Activated CD4-positive, alpha-beta T cell treated with anti-CD3 and anti-CD28 coated beads for 36 hours (primary cell): ENCODE measurements around the gene CCL7. TPM values are rescaled to one million over a fixed set of nuclear protein-coding genes. Genes with fewer than 3 reads are reported as not detected.

Experiments used
- ATAC-seq: fragments of 200-7000 bp; cut with Tn5 transposase; one replicate; pipeline ENCODE4 v1.10.0; 2021; ENCODE audit warnings: mild to moderate bottlenecking, moderate library complexity
- CTCF ChIA-PET: fragments of 350-600 bp; sonication (Branson Sonifier 250); formaldehyde crosslinking; loops from one replicate; lab custom pipeline; 2021; ENCODE audit warnings: antibody characterized with exemption; lab: Charles Lee
- POLR2A ChIA-PET: fragments of 350-600 bp; sonication (Branson Sonifier 250); formaldehyde crosslinking; loops from one replicate; lab custom pipeline; 2021; ENCODE audit warnings: antibody characterized with exemption, inconsistent platforms; lab: Charles Lee
- DNase-seq: peaks from one replicate; pipeline ENCODE4 v3.0.0-alpha.2; 2020
- H3K27ac Mint-ChIP-seq: one replicate; pipeline ENCODE4 v1.8.0; 2021; ENCODE audit warnings: mixed read lengths
- H3K27me3 Mint-ChIP-seq: one replicate; pipeline ENCODE4 v1.8.0; 2021; ENCODE audit warnings: mixed read lengths
- H3K36me3 Mint-ChIP-seq: one replicate; pipeline ENCODE4 v1.8.0; 2021; ENCODE audit warnings: low read depth, mixed read lengths
- H3K4me1 Mint-ChIP-seq: one replicate; pipeline ENCODE4 v1.8.0; 2021; ENCODE audit warnings: mixed read lengths
- H3K4me3 Mint-ChIP-seq: one replicate; pipeline ENCODE4 v1.8.0; 2021; ENCODE audit warnings: mild to moderate bottlenecking, moderate library complexity, mixed read lengths
- H3K9me3 Mint-ChIP-seq: one replicate; pipeline ENCODE4 v1.8.0; 2021; ENCODE audit warnings: low read depth, mixed read lengths
- intact Hi-C, 2 experiments: fragments of 100-400 bp; cut with DNase I in 1 of 2; cut with micrococcal nuclease in 1 of 2; formaldehyde crosslinking; loops; one replicate each; pipeline versions ENCODE4 v1.14.2 to v1.15.1; 2022 to 2024; cut with DNase I, micrococcal nuclease
- total RNA-seq, 2 experiments: library from RNA; stranded (reverse); gene quantifications; one replicate each; pipeline ENCODE4 v1.2.3, GENCODE V29; 2021

CCL7 gene
- total RNA-seq, 2 experiments from 2014 or later = not detected

GRCh38 chr17:34307110-34307509, 37.1 kb downstream of the CCL7 start:
- peak; percentile 44 for ATAC-seq
- Mint-ChIP-seq H3K4me3 (no peak overlapping the region), H3K9me3 (no peaks in the 10 kb centered on the region), H3K27ac (no peak overlapping the region), H3K36me3 (no peaks in the 10 kb centered on the region), H3K4me1 (no peaks in the 10 kb centered on the region), H3K27me3 (peaks cover 13% of the 10 kb centered on the region)
- ChIA-PET POLR2A (no interaction called here), CTCF (interaction anchor here (0.8 kb wide), 1 partner anchor 11 kb away, joined by 3 read pairs; no protein-coding TSS in a partner anchor)
- DNase-seq = no peak
- intact Hi-C loops = no loop called here

- POLR2A ChIA-PET = no interaction called here
- Mint-ChIP-seq H3K36me3 (no peaks in the 10 kb centered on the region), H3K4me1 (no peaks in the 10 kb centered on the region), H3K9me3 (no peaks in the 10 kb centered on the region), H3K27ac (no peak overlapping the region), H3K4me3 (no peak overlapping the region), H3K27me3 (peaks cover 18% of the 10 kb centered on the region)
- DNase-seq (no peak), ATAC-seq (no peak)
- CTCF ChIA-PET = interaction anchor here (1.5 kb wide), 1 partner anchor 30 kb away, joined by 4 read pairs; no protein-coding TSS in a partner anchor
- intact Hi-C loops = no loop called here
These were observed 38.4 kb downstream of the CCL7 start for GRCh38 chr17:34308371-34308770.

- Mint-ChIP-seq H3K4me3 (no peak overlapping the region), H3K27ac (no peak overlapping the region), H3K36me3 (no peaks in the 10 kb centered on the region), H3K9me3 (no peaks in the 10 kb centered on the region), H3K27me3 (peaks cover 19% of the 10 kb centered on the region), H3K4me1 (no peaks in the 10 kb centered on the region)
- ATAC-seq = no peak
- DNase-seq = no peak
- POLR2A ChIA-PET = interaction anchor here (0.7 kb wide), 1 partner anchor 62 kb away, joined by 3 read pairs; no protein-coding TSS in a partner anchor
- intact Hi-C loops = no loop called here
- CTCF ChIA-PET = no interaction called here
These were observed 41.3 kb downstream of the CCL7 start for GRCh38 chr17:34311291-34311690.

- no peak for ATAC-seq
- ChIA-PET POLR2A (no interaction called here), CTCF (interaction anchor here (1.2 kb wide), 1 partner anchor 140 kb away, joined by 4 read pairs; no protein-coding TSS in a partner anchor)
- no peak for DNase-seq
- Mint-ChIP-seq H3K4me3 (no peak overlapping the region), H3K27ac (no peak overlapping the region), H3K27me3 (peaks cover 19% of the 10 kb centered on the region), H3K9me3 (no peaks in the 10 kb centered on the region), H3K4me1 (no peaks in the 10 kb centered on the region), H3K36me3 (no peaks in the 10 kb centered on the region)
- intact Hi-C loops = no loop called here
These were observed 42.1 kb downstream of the CCL7 start for GRCh38 chr17:34312080-34312479.

GRCh38 chr17:34313164-34313563, 43.1 kb downstream of the CCL7 start:
- Mint-ChIP-seq H3K9me3 (no peaks in the 10 kb centered on the region), H3K36me3 (no peaks in the 10 kb centered on the region), H3K4me1 (no peaks in the 10 kb centered on the region), H3K27me3 (peaks cover 19% of the 10 kb centered on the region), H3K27ac (no peak overlapping the region), H3K4me3 (no peak overlapping the region)
- ChIA-PET CTCF (interaction anchor here (1.2 kb wide), 1 partner anchor 141 kb away, joined by 4 read pairs; no protein-coding TSS in a partner anchor), POLR2A (no interaction called here)
- DNase-seq = no peak
- ATAC-seq = no peak
- intact Hi-C loops = no loop called here

- Mint-ChIP-seq H3K4me3 (no peak overlapping the region), H3K36me3 (no peaks in the 10 kb centered on the region), H3K9me3 (no peaks in the 10 kb centered on the region), H3K27ac (no peak overlapping the region), H3K4me1 (no peaks in the 10 kb centered on the region), H3K27me3 (peaks cover 18% of the 10 kb centered on the region)
- no peak for DNase-seq
- POLR2A ChIA-PET = no interaction called here
- CTCF ChIA-PET = no interaction called here
- no peak for ATAC-seq
- intact Hi-C loops = no loop called here
These were observed 44.3 kb downstream of the CCL7 start for GRCh38 chr17:34314279-34314678.

GRCh38 chr17:34318474-34318873, 48.5 kb downstream of the CCL7 start:
- H3K4me3 Mint-ChIP-seq = no peak overlapping the region
- POLR2A ChIA-PET = no interaction called here
- no peaks in the 10 kb centered on the region for H3K9me3 Mint-ChIP-seq
- H3K36me3 Mint-ChIP-seq = no peaks in the 10 kb centered on the region
- H3K4me1 Mint-ChIP-seq = no peaks in the 10 kb centered on the region
- intact Hi-C loops = no loop called here
- CTCF ChIA-PET = interaction anchor here (0.6 to 3.2 kb wide), 2 partner anchors 12 to 42 kb away, joined by 3 to 10 read pairs; no protein-coding TSS in a partner anchor
- H3K27me3 Mint-ChIP-seq = peaks cover 6% of the 10 kb centered on the region
- DNase-seq (peak; percentile 38), ATAC-seq (no peak)
- H3K27ac Mint-ChIP-seq = no peak overlapping the region

- intact Hi-C loops = no loop called here
- ATAC-seq (no peak), DNase-seq (no peak)
- peaks cover 6% of the 10 kb centered on the region for H3K27me3 Mint-ChIP-seq
- H3K27ac Mint-ChIP-seq = no peak within 1 kb of the TSS
- no peaks in the 10 kb centered on the region for H3K9me3 Mint-ChIP-seq
- ChIA-PET CTCF (interaction anchor here (3.2 kb wide), 1 partner anchor 42 kb away, joined by 10 read pairs; no protein-coding TSS in a partner anchor), POLR2A (no interaction called here)
- H3K4me1 Mint-ChIP-seq = no peaks in the 10 kb centered on the region
- no peaks in the 10 kb centered on the region for H3K36me3 Mint-ChIP-seq
- no peak within 1 kb of the TSS for H3K4me3 Mint-ChIP-seq
These were observed 49.0 kb downstream of the CCL7 start, which contains the start of gene CCL8 for GRCh38 chr17:34319039-34319483. Gene CCL8, plus strand, starts transcription at chr17:34319435. Its CDS starts 67 bp downstream, at chr17:34319502.

Other genes starting within 250 kb of the CCL7 start
- not detected for gene CCL2, start 14.9 kb upstream of the CCL7 start, total RNA-seq
- gene CCL11, start 15.5 kb downstream of the CCL7 start, total RNA-seq = not detected
- gene CCL8, start 49.2 kb downstream of the CCL7 start, total RNA-seq = not detected
- gene CCL13, start 86.3 kb downstream of the CCL7 start, total RNA-seq = not detected
- gene CCL1, start 93.0 kb downstream of the CCL7 start, total RNA-seq = under 1 TPM in 1 of 2 experiments, not detected in 1; 0.32 TPM